GM12872 (cell line): ENCODE results near the gene HBG1.

Source experiments
- CTCF ChIP-seq: IDR thresholded peaks from 3 replicates; pipeline ENCODE4 v1.5.1; 2011; ENCODE audit warnings: low read depth, mild to moderate bottlenecking, low read length, moderate library complexity; ENCODE audit not compliant: insufficient read depth

Gene HBG1

DNA sequence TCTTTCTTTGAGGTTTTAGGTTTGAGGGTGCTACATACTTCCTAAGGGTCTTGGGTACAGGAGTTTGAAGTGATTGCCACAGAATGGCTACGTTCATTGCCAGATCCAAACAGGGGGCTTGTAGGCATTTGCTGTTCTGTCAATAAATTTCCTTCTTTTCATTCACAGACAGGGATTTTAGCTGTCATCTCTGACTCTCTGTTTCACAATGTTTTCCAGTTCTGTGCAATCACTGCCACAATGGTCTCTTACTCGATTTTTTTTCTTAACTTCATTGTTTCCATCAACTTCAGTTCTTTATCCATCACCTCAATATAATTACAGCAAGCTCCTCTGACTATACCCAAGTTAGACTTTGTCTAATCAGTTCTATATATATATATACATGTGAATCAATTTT, 9.2 kb downstream of the HBG1 start:
- no peak for TF ChIP-seq CTCF

DNA sequence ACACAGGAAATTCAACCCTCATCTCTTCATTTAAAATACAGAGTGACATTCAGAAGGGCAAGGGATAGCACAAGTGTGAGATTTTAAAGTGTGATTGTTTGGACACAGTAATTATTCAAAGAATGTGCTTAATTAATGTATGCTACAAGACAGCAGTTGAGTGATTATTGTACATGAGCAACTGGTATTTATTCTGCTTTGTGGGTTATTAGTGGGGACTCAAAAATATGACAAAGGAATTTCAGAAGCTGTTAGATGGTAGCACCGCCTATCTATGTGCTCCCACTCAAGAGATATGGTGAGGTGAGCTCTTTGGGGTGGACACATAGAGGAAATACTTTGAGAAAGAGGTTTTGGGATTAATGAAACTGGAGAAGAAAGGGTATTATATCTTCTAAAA, 9.6 kb downstream of the HBG1 start:
- no peak for TF ChIP-seq CTCF

DNA sequence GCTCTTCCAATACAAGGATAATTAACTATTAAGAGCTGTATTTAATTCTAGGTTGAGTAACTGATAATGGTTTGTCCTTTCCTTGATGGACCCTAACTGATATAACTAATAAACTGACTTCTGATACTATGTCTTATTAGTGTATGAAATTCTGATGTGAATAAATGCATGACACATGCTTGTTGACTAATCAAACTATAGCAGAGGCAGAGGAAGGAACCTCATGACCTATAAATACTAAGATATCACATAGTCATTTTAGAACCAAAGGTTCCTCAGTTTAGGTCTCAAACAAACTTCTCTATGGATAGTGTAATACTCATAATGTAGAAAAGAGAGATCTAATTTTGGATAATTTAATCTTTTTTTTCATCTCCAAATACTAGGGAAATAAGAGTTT, 10.6 kb downstream of the HBG1 start:
- TF ChIP-seq CTCF: no peak

- TF ChIP-seq CTCF: no peak
Observed at GRCh38 chr11:5238486-5238885, 11.2 kb downstream of the HBG1 start.

GRCh38 chr11:5237420-5237819, 12.2 kb downstream of the HBG1 start:
- no peak for TF ChIP-seq CTCF

- no peak for TF ChIP-seq CTCF
Observed at GRCh38 chr11:5235364-5236095, 14.1 kb downstream of the HBG1 start.

- TF ChIP-seq CTCF: no peak
Observed at GRCh38 chr11:5234381-5234834, 15.2 kb downstream of the HBG1 start, which contains the start of gene HBD. HBD (minus strand) TSS chr11:5234483; CDS start chr11:5234433, 50 bp downstream.

DNA sequence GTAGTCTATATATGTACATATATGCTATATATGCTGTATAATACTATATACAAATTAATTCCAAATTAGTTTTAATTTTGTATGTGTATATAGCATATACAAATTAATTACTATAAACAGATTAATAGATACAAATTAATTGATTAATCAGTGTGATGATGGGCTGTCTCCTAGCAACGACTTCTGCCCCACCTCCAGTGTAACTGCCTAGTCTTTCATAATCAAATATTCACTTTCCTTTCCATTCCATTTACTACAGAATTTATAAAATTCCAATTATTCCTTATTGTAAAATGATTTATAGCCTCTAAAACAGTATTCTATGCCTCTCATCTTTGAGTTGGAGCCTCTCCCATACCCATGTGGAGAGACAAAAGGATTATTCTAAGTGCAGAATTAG, 16.4 kb downstream of the HBG1 start:
- TF ChIP-seq CTCF: no peak
